ENCODE measurements around the gene DUSP14.
A peak's percentile ranks its signal among the peaks of the same experiment; 100 is the strongest.
"Not testable (repeated sequence)": the region's sequence is repeated elsewhere in the genome, so short reads cannot be mapped to it uniquely, and the experiment has no call there.

DUSP14 gene

GRCh38 chr17:37485938-37486570 is 3.6 kb upstream of the DUSP14 start:
- DNase-seq (ENCODE audit: low spot score), result no peak

- DNase-seq (ENCODE audit: low spot score), result peak; percentile 82
These were observed 1.6 kb upstream of the DUSP14 start for GRCh38 chr17:37488009-37488604.

- DNase-seq (ENCODE audit: low spot score), result peak; percentile 95
These were observed 989 bp upstream of the DUSP14 start for GRCh38 chr17:37488607-37489196.

GRCh38 chr17:37490022-37490587 is 414 bp downstream of the DUSP14 start:
- peak; percentile 79 for DNase-seq (ENCODE audit: low spot score)

- peak; percentile 94 for DNase-seq (ENCODE audit: low spot score)
These were observed 1.2 kb downstream of the DUSP14 start for GRCh38 chr17:37490638-37491614.

- no peak for DNase-seq (ENCODE audit: low spot score)
These were observed 2.5 kb downstream of the DUSP14 start for GRCh38 chr17:37492167-37492566.

- no peak for DNase-seq (ENCODE audit: low spot score)
These were observed 3.7 kb downstream of the DUSP14 start for GRCh38 chr17:37493249-37494027.

GRCh38 chr17:37494401-37494831 is 4.7 kb downstream of the DUSP14 start:
- no peak for DNase-seq (ENCODE audit: low spot score)

GRCh38 chr17:37494971-37495370 is 5.3 kb downstream of the DUSP14 start:
- DNase-seq (ENCODE audit: low spot score), result no peak

- no peak for DNase-seq (ENCODE audit: low spot score)
These were observed 10.7 kb downstream of the DUSP14 start for GRCh38 chr17:37500378-37500777.

- DNase-seq (ENCODE audit: low spot score), result no peak
These were observed 12.6 kb downstream of the DUSP14 start for GRCh38 chr17:37502009-37502936.

- no peak for DNase-seq (ENCODE audit: low spot score)
These were observed 13.5 kb downstream of the DUSP14 start for GRCh38 chr17:37503148-37503547.

- no peak for DNase-seq (ENCODE audit: low spot score)
These were observed 15.6 kb downstream of the DUSP14 start for GRCh38 chr17:37505333-37505732.

GRCh38 chr17:37506678-37507077 is 17.0 kb downstream of the DUSP14 start:
- DNase-seq (ENCODE audit: low spot score), result peak; percentile 60

GRCh38 chr17:37507111-37507510 is 17.4 kb downstream of the DUSP14 start:
- DNase-seq (ENCODE audit: low spot score), result no peak

- no peak for DNase-seq (ENCODE audit: low spot score)
These were observed 20.4 kb downstream of the DUSP14 start for GRCh38 chr17:37510056-37510455.

GRCh38 chr17:37511642-37512041 is 22.0 kb downstream of the DUSP14 start:
- not testable (repeated sequence) for DNase-seq (ENCODE audit: low spot score)

GRCh38 chr17:37512442-37513068 is 22.9 kb downstream of the DUSP14 start:
- DNase-seq (ENCODE audit: low spot score), result no peak

GRCh38 chr17:37513711-37514110 is 24.0 kb downstream of the DUSP14 start:
- no peak for DNase-seq (ENCODE audit: low spot score)

GRCh38 chr17:37516127-37516571 is 26.5 kb downstream of the DUSP14 start:
- no peak for DNase-seq (ENCODE audit: low spot score)
